Peyer's patch (tissue), 4 donors: Measurements from ENCODE around the gene RGS1. TPM values are rescaled to one million over a fixed set of nuclear protein-coding genes. Genes with fewer than 3 reads are reported as not detected.
A peak's percentile ranks its signal among the peaks of the same experiment; 100 is the strongest.

Experiments used
- DNase-seq, 3 donors: peaks; one replicate each; pipeline ENCODE4 v3.0.0-alpha.2; 2017 to 2019
- H3K27ac ChIP-seq, 4 donors: fragments of 200-600 bp; sonication (generic); one replicate each; pipeline ENCODE4 v1.5.1; 2016 to 2019
- H3K27me3 ChIP-seq, 2 donors: fragments of 200-600 bp; sonication (generic); one replicate each; pipeline ENCODE4 v1.5.1; 2019
- H3K36me3 ChIP-seq, 3 donors: fragments of 200-600 bp; sonication (generic); one replicate each; pipeline ENCODE4 v1.5.1; 2016 to 2019
- H3K4me1 ChIP-seq, 4 donors: fragments of 200-600 bp; sonication (generic); one replicate each; pipeline ENCODE4 v1.5.1; 2016 to 2019
- H3K4me3 ChIP-seq, 4 donors: fragments of 200-600 bp; sonication (generic); 1 replicate in 3 of 4; 2 replicates in 1 of 4; pipeline ENCODE4 v1.5.1; 2016 to 2019; ENCODE audit warnings: mild to moderate bottlenecking in 1 of 4
- H3K9me3 ChIP-seq, 4 donors: fragments of 200-600 bp; sonication (generic); one replicate each; pipeline ENCODE4 v1.5.1; 2016 to 2019; ENCODE audit warnings: mild to moderate bottlenecking in 1 of 4
- POLR2A ChIP-seq, 2 donors: fragments of 450-650 bp; IDR thresholded peaks; one replicate each; pipeline ENCODE4 v1.5.1; 2017; ENCODE audit warnings: antibody characterized with exemption in 2 of 2, mild to moderate bottlenecking in 2 of 2, moderate library complexity in 2 of 2
- total RNA-seq, 4 donors: library from RNA; depleted of rRNA; stranded (reverse); fragments of >200 nt; gene quantifications; one replicate each; pipeline ENCODE4 v1.1.0, GENCODE V29; 2016
- TF ChIP-seq, protein P1 (sequence below), 6 experiments: fragments of 450-650 bp in 4 of 6; fragments of 200-600 bp in 2 of 6; sonication (generic) in 1 of 6; IDR thresholded peaks; one replicate each; pipeline ENCODE4 v1.5.1; 2017 to 2019; ENCODE audit warnings: antibody characterized with exemption in 6 of 6, mild to moderate bottlenecking in 3 of 6, moderate library complexity in 1 of 6

The RGS1 gene
- total RNA-seq, 4 donors from 2014 or later: 5.3 to 149 (median 20.0) TPM

DNA sequence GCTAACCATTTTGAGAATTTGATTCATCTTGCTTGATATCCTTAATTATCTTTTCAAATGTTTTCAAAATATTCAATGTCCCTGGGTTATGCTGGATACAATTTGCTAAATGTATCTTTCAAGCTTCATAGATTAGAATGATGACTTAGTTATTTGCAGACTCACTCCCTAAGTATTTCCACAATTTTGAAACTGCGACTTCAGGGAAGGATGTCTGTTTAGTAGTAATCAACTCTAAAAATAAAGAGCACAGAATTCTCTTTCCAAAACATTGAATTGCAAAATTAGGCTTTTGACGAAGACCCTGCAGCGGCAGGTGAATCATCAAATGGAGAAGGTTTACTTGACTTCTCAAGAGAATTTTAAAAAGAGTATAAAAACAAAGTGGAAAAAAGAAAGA lies 14.2 kb downstream of the RGS1 start:
- TF ChIP-seq POLR2A (IDR thresholded peaks at IDR 0.05): no peak
- TF ChIP-seq, protein P1, sequence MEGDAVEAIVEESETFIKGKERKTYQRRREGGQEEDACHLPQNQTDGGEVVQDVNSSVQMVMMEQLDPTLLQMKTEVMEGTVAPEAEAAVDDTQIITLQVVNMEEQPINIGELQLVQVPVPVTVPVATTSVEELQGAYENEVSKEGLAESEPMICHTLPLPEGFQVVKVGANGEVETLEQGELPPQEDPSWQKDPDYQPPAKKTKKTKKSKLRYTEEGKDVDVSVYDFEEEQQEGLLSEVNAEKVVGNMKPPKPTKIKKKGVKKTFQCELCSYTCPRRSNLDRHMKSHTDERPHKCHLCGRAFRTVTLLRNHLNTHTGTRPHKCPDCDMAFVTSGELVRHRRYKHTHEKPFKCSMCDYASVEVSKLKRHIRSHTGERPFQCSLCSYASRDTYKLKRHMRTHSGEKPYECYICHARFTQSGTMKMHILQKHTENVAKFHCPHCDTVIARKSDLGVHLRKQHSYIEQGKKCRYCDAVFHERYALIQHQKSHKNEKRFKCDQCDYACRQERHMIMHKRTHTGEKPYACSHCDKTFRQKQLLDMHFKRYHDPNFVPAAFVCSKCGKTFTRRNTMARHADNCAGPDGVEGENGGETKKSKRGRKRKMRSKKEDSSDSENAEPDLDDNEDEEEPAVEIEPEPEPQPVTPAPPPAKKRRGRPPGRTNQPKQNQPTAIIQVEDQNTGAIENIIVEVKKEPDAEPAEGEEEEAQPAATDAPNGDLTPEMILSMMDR (IDR thresholded peaks at IDR 0.05): no peak
- Histone ChIP-seq H3K36me3 (no peaks in the 10 kb centered on the region), H3K4me1 (peaks cover 0 to 5% (median 0%) of the 10 kb centered on the region in 4 donors), H3K4me3 (no peak overlapping the region), H3K9me3 (no peaks in the 10 kb centered on the region), H3K27me3 (no peaks in the 10 kb centered on the region), H3K27ac (no peak overlapping the region)
- no peak for DNase-seq

DNA sequence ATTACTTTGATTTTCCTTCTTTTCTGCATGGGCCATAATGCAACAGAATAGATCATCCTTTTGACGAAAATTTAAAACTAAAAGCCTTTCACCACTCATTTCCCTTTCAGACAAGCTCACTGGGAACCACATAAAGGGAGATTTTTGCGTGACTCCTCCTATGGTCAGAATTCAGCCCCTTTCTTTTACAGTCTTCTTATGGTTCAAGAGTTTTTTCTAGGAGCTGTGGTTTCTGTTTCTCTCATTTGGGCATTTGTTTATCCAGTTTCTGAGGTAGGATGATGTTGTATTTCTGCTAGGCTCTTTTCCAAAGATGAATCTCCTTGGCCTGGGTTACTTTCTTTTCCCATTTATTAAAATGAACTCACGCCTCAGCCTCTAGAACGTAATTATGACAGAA lies 16.9 kb downstream of the RGS1 start:
- TF ChIP-seq, protein P1 (IDR thresholded peaks at IDR 0.05): no peak
- TF ChIP-seq POLR2A (IDR thresholded peaks at IDR 0.05): no peak
- DNase-seq: no peak
- Histone ChIP-seq H3K27me3 (no peaks in the 10 kb centered on the region), H3K36me3 (no peaks in the 10 kb centered on the region), H3K9me3 (no peaks in the 10 kb centered on the region), H3K27ac (peak overlapping the region in 1 of 4 donors; percentile 46), H3K4me3 (no peak overlapping the region), H3K4me1 (peaks cover 0 to 5% (median 0%) of the 10 kb centered on the region in 4 donors)

DNA sequence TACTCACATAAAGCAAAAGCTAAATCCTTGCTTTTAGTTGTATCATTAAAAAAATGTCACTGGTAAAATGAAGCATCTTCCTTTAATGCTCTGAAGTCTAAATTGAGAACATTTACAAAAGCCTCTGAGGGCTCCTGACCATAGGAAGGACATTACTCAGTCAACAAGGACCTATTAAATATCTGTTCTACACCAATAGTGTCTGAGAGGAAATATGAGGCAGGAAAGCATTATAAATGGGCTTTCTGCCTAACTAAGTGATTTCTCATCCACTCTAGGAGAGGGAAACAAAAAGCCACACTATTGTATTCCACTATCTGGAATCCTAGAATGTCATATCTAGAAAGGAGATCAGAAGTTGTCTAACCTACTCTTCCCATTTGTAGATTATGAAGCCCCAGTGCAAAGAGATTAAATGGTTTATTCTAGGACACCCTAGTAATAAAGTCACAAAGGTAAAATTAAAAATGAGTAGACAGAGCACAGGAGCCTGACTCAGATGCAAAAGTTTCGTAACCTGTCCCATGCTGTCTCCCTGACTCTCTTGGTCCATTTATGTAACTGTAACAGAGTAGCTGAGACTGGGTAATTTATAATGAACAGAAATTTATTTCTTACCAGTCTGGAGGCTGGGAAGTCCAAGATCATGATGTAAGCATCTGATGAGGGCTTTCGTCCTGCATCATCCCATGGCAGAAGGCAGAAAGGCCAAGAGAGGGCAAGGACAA lies 17.6 kb downstream of the RGS1 start:
- no peaks in the 10 kb centered on the region for H3K9me3 ChIP-seq
- H3K4me1 ChIP-seq: peaks cover 0 to 4% (median 0%) of the 10 kb centered on the region in 4 donors
- peak overlapping the region in 1 of 4 donors; percentile 46 for H3K27ac ChIP-seq
- no peak overlapping the region for H3K4me3 ChIP-seq
- H3K27me3 ChIP-seq: no peaks in the 10 kb centered on the region
- H3K36me3 ChIP-seq: no peaks in the 10 kb centered on the region
- TF ChIP-seq, protein P1 (IDR thresholded peaks at IDR 0.05): no peak
- TF ChIP-seq POLR2A (IDR thresholded peaks at IDR 0.05): no peak
- DNase-seq: no peak

DNA sequence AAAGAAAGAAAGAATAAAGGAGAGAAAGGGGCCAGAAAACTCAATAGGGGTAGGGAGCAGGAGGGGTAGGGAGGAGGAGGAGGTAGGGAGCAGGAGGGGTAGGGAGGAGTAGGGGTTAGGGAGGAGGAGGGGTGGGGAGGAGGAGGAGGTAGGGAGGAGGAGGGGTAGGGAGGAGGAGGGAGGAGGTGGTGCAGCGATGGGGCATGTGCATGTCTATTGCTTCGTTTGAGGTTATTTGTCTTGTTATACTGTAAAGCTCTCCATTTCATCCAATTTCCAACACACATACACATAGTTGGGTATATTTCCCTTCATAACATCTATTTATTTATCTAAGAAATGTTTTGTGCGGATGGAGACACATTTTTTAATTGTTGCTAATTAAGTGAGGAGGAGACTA lies 19.7 kb downstream of the RGS1 start:
- H3K36me3 ChIP-seq: no peaks in the 10 kb centered on the region
- no peak for DNase-seq
- TF ChIP-seq, protein P1 (IDR thresholded peaks at IDR 0.05): no peak
- no peak for TF ChIP-seq POLR2A (IDR thresholded peaks at IDR 0.05)
- H3K9me3 ChIP-seq: no peaks in the 10 kb centered on the region
- H3K4me1 ChIP-seq: no peaks in the 10 kb centered on the region
- no peak overlapping the region for H3K27ac ChIP-seq
- H3K4me3 ChIP-seq: no peak overlapping the region
- no peaks in the 10 kb centered on the region for H3K27me3 ChIP-seq

DNA sequence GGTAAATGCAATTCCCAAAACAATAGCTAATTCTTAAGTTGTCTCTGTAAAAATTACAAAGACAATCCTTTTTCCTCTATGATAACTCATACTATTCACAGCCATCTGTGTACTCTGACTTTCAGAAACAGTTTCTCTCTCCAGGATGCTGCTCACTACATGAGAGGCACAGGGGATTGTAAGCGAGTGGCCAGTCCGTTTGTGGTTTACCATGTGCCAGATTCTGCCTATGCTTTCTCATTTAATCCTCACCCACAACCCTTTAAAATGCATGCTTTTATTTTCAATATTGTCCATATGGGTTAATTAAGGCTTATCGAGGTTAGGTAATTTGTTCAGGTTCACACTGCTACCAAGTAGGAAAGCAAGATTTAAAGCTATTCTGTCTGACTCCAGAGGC lies 23.0 kb downstream of the RGS1 start:
- Histone ChIP-seq H3K9me3 (no peaks in the 10 kb centered on the region), H3K4me3 (no peak overlapping the region), H3K27ac (no peak overlapping the region), H3K27me3 (no peaks in the 10 kb centered on the region), H3K4me1 (no peaks in the 10 kb centered on the region), H3K36me3 (no peaks in the 10 kb centered on the region)
- DNase-seq: no peak
- TF ChIP-seq, protein P1 (IDR thresholded peaks at IDR 0.05): no peak
- TF ChIP-seq POLR2A (IDR thresholded peaks at IDR 0.05): no peak
